PC-3 (cell line): ENCODE results near the gene CTNND2.

ENCODE experiments used
- CTCF ChIP-seq: fragments of 300-600 bp; sonication (generic); conservative IDR thresholded peaks from 2 replicates; pipeline ENCODE4 v1.5.1; 2017; ENCODE audit warnings: antibody characterized with exemption, low read depth, mild to moderate bottlenecking, low read length
- EZH2 ChIP-seq: fragments of 300-600 bp; sonication (generic); IDR thresholded peaks from one replicate; pipeline ENCODE4 v1.6.1; 2017; ENCODE audit warnings: antibody characterized with exemption, mild to moderate bottlenecking, low read length; ENCODE audit not compliant: unreplicated experiment
- EZH2phosphoT487 ChIP-seq: fragments of 300-600 bp; sonication (generic); IDR thresholded peaks from 2 replicates; pipeline ENCODE4 v1.6.1; 2018; ENCODE audit warnings: mild to moderate bottlenecking, antibody characterized with exemption, low read length, borderline replicate concordance

GRCh38 chr5:11642438-11642837 lies 261.8 kb downstream of the CTNND2 start:
- TF ChIP-seq CTCF (no peak), EZH2 (no peak), EZH2phosphoT487 (no peak)
